H1 (cell line): ENCODE data around the gene BAZ2B.
"Not testable (repeated sequence)": the region's sequence is repeated elsewhere in the genome, so short reads cannot be mapped to it uniquely, and the experiment has no call there.

Source experiments
- ATF2 ChIP-seq: IDR thresholded peaks from 2 replicates; pipeline ENCODE4 v1.6.1; 2012; ENCODE audit warnings: low read length, inconsistent platforms
- ATF3 ChIP-seq: IDR thresholded peaks from 2 replicates; pipeline ENCODE4 v1.6.1; 2011; ENCODE audit warnings: low read depth, mild to moderate bottlenecking, low read length; ENCODE audit not compliant: insufficient read depth
- EGR1 ChIP-seq: IDR thresholded peaks from 2 replicates; pipeline ENCODE4 v1.6.1; 2011; ENCODE audit warnings: low read depth, low read length, borderline replicate concordance
- KDM5A ChIP-seq: fragments of 200-600 bp; IDR thresholded peaks from 2 replicates; pipeline ENCODE4 v1.7.1; 2012; ENCODE audit warnings: mild to moderate bottlenecking, low read length, inconsistent platforms, mixed read lengths
- MAFK ChIP-seq: IDR thresholded peaks from 2 replicates; pipeline ENCODE4 v1.6.1; 2012; ENCODE audit warnings: low read depth, mild to moderate bottlenecking, improper control_type of control experiment, low read length
- POU5F1 ChIP-seq: IDR thresholded peaks from 2 replicates; pipeline ENCODE4 v1.6.1; 2011; ENCODE audit warnings: low read depth, mild to moderate bottlenecking, low read length, moderate library complexity
- TCF12 ChIP-seq: IDR thresholded peaks from 2 replicates; pipeline ENCODE4 v1.6.1; 2011; ENCODE audit warnings: low read depth, mild to moderate bottlenecking, low read length
- TF ChIP-seq, protein P1 (sequence below), 3 experiments: IDR thresholded peaks; 1 replicate in 2 of 3; 2 replicates in 1 of 3; pipeline versions ENCODE4 v1.5.1 to v1.6.1; 2011; ENCODE audit warnings: low read length in 3 of 3, mild to moderate bottlenecking in 3 of 3, inconsistent platforms in 2 of 3, low read depth in 1 of 3, moderate library complexity in 1 of 3; ENCODE audit not compliant: insufficient read depth in 1 of 3; ENCODE audit errors: control extremely low read depth in 1 of 3

DNA sequence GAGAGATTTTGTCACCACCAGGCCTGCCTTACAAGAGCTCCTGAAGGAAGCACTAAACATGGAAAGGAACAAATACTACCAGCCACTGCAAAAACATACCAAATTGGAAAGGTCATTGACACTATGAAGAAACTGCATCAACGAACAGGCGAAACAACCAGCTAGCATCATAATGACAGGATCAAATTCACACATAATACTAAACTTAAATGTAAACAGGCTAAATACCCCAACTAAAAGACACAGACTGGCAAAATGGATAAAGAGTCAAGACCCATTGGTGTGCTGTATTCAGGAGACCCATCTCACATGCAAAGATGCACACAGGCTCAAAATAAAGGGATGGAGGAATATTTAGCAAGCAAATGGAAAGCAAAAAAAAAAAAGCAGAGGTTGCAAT lies 9.3 kb upstream of the BAZ2B start:
- not testable (repeated sequence) for TF ChIP-seq POU5F1, MAFK, EGR1, TCF12, KDM5A, ATF2, ATF3
- TF ChIP-seq, protein P1, sequence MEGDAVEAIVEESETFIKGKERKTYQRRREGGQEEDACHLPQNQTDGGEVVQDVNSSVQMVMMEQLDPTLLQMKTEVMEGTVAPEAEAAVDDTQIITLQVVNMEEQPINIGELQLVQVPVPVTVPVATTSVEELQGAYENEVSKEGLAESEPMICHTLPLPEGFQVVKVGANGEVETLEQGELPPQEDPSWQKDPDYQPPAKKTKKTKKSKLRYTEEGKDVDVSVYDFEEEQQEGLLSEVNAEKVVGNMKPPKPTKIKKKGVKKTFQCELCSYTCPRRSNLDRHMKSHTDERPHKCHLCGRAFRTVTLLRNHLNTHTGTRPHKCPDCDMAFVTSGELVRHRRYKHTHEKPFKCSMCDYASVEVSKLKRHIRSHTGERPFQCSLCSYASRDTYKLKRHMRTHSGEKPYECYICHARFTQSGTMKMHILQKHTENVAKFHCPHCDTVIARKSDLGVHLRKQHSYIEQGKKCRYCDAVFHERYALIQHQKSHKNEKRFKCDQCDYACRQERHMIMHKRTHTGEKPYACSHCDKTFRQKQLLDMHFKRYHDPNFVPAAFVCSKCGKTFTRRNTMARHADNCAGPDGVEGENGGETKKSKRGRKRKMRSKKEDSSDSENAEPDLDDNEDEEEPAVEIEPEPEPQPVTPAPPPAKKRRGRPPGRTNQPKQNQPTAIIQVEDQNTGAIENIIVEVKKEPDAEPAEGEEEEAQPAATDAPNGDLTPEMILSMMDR (IDR thresholded peaks at IDR 0.05; ENCODE audit: control extremely low read depth in 1 of 3, insufficient read depth in 1 of 3, low read depth in 1 of 3, low read length in 3 of 3) = not testable (repeated sequence)
